Body of pancreas (tissue), 4 donors: Measurements from ENCODE around the gene CACNA2D4. TPM values are rescaled to one million over a fixed set of nuclear protein-coding genes. Genes with fewer than 3 reads are reported as not detected.

Experiments
- ATAC-seq: fragments of 150-250 bp; one replicate; pipeline ENCODE4 v1.9.1; 2016
- DNase-seq, 4 donors: peaks; one replicate each; pipeline ENCODE4 v3.0.0-alpha.2; 2019
- H3K27ac ChIP-seq, 4 donors: fragments of 200-600 bp; sonication (generic); 1 replicate in 3 of 4; 2 replicates in 1 of 4; pipeline versions ENCODE4 v1.5.1 to v1.6.1; 2016 to 2019; ENCODE audit warnings: mild to moderate bottlenecking in 1 of 4, mixed read lengths in 1 of 4, moderate library complexity in 1 of 4
- H3K27me3 ChIP-seq, 2 donors: fragments of 200-600 bp; sonication (generic); one replicate each; pipeline ENCODE4 v1.6.0; 2016; ENCODE audit warnings: mild to moderate bottlenecking in 1 of 2
- H3K36me3 ChIP-seq, 2 donors: fragments of 200-600 bp; sonication (generic); replicated peaks in 1 of 2; 2 replicates each; pipeline ENCODE4 v1.5.1; 2016; ENCODE audit warnings: low read depth in 2 of 2; ENCODE audit not compliant: insufficient read depth in 1 of 2
- H3K4me1 ChIP-seq: fragments of 200-600 bp; sonication (generic); one replicate; pipeline ENCODE4 v1.6.0; 2016
- H3K4me3 ChIP-seq, 2 donors: fragments of 200-600 bp; sonication (generic); 1 replicate in 1 of 2; 2 replicates in 1 of 2; pipeline ENCODE4 v1.5.1; 2016 to 2019
- H3K9me3 ChIP-seq, 3 donors: fragments of 200-600 bp; sonication (generic); 1 replicate in 2 of 3; 2 replicates in 1 of 3; pipeline ENCODE4 v1.5.1; 2016
- CTCF ChIP-seq, 7 experiments: fragments of 450-650 bp in 4 of 7; fragments of 200-600 bp in 3 of 7; sonication (generic) in 3 of 7; IDR thresholded peaks; one replicate each; pipeline ENCODE4 v1.5.1; 2016 to 2019; ENCODE audit warnings: antibody characterized with exemption in 7 of 7
- POLR2A ChIP-seq, 3 donors: fragments of 450-650 bp; IDR thresholded peaks; one replicate each; pipeline ENCODE4 v1.6.1; 2016; ENCODE audit warnings: antibody characterized with exemption in 3 of 3, mild to moderate bottlenecking in 2 of 3
- WGBS, 2 donors: methylation state at CpG; one replicate each; pipeline ENCODE4 v1.1.5; 2017; 5-methylcytosine and 5-hydroxymethylcytosine counted together
- intact Hi-C: fragments of 100-400 bp; cut with DNase I; formaldehyde crosslinking; loops from one replicate; pipeline ENCODE4 v1.15.1; 2023
- total RNA-seq, 2 donors: library from RNA; depleted of rRNA; stranded (reverse); fragments of >200 nt; gene quantifications; one replicate each; pipeline ENCODE4 v1.1.0, GENCODE V29; 2016

The CACNA2D4 gene
- total RNA-seq, 2 donors from 2014 or later = 3.6 TPM; not detected in 1

- TF ChIP-seq POLR2A (IDR thresholded peaks at IDR 0.05) = no peak
- no peak for TF ChIP-seq CTCF (IDR thresholded peaks at IDR 0.05)
- Histone ChIP-seq H3K4me1 (no peaks in the 10 kb centered on the region), H3K27me3 (no peaks in the 10 kb centered on the region), H3K9me3 (no peaks in the 10 kb centered on the region), H3K27ac (no peak overlapping the region), H3K4me3 (no peak overlapping the region), H3K36me3 (no peaks in the 10 kb centered on the region)
- ATAC-seq = no peak
- DNase-seq = no peak
- intact Hi-C loops = no loop called here
- WGBS, 2 donors = 55 to 56% methylated on average over 16 to 18 of the region's 18 CpGs
These were observed 76.1 kb downstream of the CACNA2D4 start for GRCh38 chr12:1842183-1842904.

GRCh38 chr12:1841586-1842182, 76.8 kb downstream of the CACNA2D4 start:
- ATAC-seq (no peak), DNase-seq (no peak)
- no peaks in the 10 kb centered on the region for H3K4me1 ChIP-seq
- TF ChIP-seq CTCF (IDR thresholded peaks at IDR 0.05) (no peak), POLR2A (IDR thresholded peaks at IDR 0.05) (no peak)
- H3K4me3 ChIP-seq = no peak overlapping the region
- H3K27me3 ChIP-seq = no peaks in the 10 kb centered on the region
- H3K36me3 ChIP-seq = no peaks in the 10 kb centered on the region
- intact Hi-C loops = no loop called here
- H3K9me3 ChIP-seq = no peaks in the 10 kb centered on the region
- 66 to 76% methylated on average over 13 of the region's 13 CpGs for WGBS, 2 donors
- no peak overlapping the region for H3K27ac ChIP-seq

- TF ChIP-seq CTCF (IDR thresholded peaks at IDR 0.05) (no peak), POLR2A (IDR thresholded peaks at IDR 0.05) (no peak)
- no peak for ATAC-seq
These were observed 77.4 kb downstream of the CACNA2D4 start for GRCh38 chr12:1840981-1841425.

DNA sequence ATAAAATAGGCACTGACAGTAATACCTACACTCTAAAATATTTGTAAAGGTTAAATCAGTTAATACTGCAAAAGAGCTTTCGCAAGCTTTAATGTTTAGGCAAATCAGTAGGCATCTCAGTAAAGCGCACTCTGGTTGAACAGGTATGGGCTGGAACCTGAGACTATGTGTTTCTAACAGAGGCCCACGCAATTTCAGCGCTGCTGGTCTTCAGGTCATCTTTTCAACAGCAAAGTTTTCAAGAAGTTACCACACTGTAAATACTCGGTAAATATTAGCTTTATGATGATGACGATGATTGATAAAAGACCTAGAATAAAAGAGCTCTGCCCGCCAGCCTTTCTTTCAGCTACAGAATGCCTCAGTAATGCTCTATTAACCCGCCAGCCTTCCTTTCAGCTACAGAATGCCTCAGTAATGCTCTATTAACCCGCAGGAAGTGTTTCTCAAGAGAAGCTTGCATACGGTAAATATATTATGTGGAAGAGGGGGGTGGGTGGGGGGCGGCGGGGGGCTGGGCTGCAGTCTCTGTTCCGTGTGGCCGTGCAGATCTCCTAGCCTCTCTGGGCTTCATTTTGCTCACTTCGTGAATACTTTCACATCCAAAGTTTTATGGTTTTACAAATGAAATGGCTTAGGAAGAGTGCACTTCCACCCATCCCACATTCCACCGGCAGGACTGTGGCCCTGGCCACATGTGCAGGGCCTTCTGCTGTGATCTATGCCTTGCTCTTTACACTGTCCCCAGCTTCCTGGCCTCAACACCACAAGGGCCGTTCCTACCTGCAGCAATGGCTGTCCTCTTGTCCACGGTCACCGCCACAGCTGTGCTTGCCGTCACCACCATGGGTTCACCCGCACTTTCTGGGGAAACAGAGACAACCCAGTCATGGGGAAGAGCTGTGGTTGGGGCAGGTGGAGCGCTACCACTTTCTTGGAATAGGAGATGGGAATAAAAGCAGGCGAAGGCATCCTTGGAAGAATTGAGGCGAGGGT, 78.2 kb downstream of the CACNA2D4 start:
- TF ChIP-seq POLR2A (IDR thresholded peaks at IDR 0.05) = no peak
- TF ChIP-seq CTCF (IDR thresholded peaks at IDR 0.05) = no peak
- DNase-seq = no peak

More at GRCh38 chr12:1840981-1841425, 77.4 kb downstream of the CACNA2D4 start:
- intact Hi-C loops = no loop called here
- Histone ChIP-seq H3K36me3 (no peaks in the 10 kb centered on the region), H3K4me3 (no peak overlapping the region), H3K27ac (no peak overlapping the region), H3K4me1 (no peaks in the 10 kb centered on the region), H3K9me3 (no peaks in the 10 kb centered on the region), H3K27me3 (no peaks in the 10 kb centered on the region)
- DNase-seq = peak in 1 of 4 donors; percentile 1
- 75 to 76% methylated on average over 16 of the region's 16 CpGs for WGBS, 2 donors

More for the DNA sequence above, 78.2 kb downstream of the CACNA2D4 start:
- whole genome bisulfite sequencing, 2 donors = 47 to 57% methylated on average over 23 to 24 of the region's 24 CpGs
- H3K27ac ChIP-seq = no peak overlapping the region
- H3K36me3 ChIP-seq = no peaks in the 10 kb centered on the region
- intact Hi-C loops = no loop called here
- no peak overlapping the region for H3K4me3 ChIP-seq
- ATAC-seq = no peak
- H3K9me3 ChIP-seq = no peaks in the 10 kb centered on the region
- no peaks in the 10 kb centered on the region for H3K4me1 ChIP-seq
- H3K27me3 ChIP-seq = no peaks in the 10 kb centered on the region
